ENCODE measurements around the gene PMPCA. TPM values are rescaled to one million over a fixed set of nuclear protein-coding genes. Genes with fewer than 3 reads are reported as not detected.

Gene PMPCA
- total RNA-seq, 4 donors from 2014 or later, result 22.8 to 43.9 (median 35.0) TPM

GRCh38 chr9:136387217-136387616 lies 23.2 kb upstream of the PMPCA start:
- intact Hi-C loops (cut with DNase I), result no loop called here
- WGBS, result 99% methylated on average over 19 of the region's 19 CpGs
- Histone ChIP-seq H3K9me3 (no peaks in the 10 kb centered on the region), H3K4me1 (no peaks in the 10 kb centered on the region), H3K36me3 (peaks cover 35 to 98% (median 87%) of the 10 kb centered on the region in 4 donors), H3K27me3 (no peaks in the 10 kb centered on the region), H3K27ac (replicated peaks in 1 of 4) (no peak overlapping the region), H3K4me3 (no peak overlapping the region)
- DNase-seq (ENCODE audit: extremely low spot score), result no peak
- TF ChIP-seq EP300 (IDR thresholded peaks at IDR 0.05) (no peak), POLR2AphosphoS5 (IDR thresholded peaks at IDR 0.05) (no peak), POLR2A (IDR thresholded peaks at IDR 0.05; ENCODE audit: low read depth) (no peak)
- TF ChIP-seq, protein P1, sequence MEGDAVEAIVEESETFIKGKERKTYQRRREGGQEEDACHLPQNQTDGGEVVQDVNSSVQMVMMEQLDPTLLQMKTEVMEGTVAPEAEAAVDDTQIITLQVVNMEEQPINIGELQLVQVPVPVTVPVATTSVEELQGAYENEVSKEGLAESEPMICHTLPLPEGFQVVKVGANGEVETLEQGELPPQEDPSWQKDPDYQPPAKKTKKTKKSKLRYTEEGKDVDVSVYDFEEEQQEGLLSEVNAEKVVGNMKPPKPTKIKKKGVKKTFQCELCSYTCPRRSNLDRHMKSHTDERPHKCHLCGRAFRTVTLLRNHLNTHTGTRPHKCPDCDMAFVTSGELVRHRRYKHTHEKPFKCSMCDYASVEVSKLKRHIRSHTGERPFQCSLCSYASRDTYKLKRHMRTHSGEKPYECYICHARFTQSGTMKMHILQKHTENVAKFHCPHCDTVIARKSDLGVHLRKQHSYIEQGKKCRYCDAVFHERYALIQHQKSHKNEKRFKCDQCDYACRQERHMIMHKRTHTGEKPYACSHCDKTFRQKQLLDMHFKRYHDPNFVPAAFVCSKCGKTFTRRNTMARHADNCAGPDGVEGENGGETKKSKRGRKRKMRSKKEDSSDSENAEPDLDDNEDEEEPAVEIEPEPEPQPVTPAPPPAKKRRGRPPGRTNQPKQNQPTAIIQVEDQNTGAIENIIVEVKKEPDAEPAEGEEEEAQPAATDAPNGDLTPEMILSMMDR (IDR thresholded peaks at IDR 0.05), result no peak

- 90% methylated on average over 12 of the region's 14 CpGs for WGBS
- Histone ChIP-seq H3K27ac (replicated peaks in 1 of 4) (no peak overlapping the region), H3K36me3 (peaks cover 47 to 98% (median 87%) of the 10 kb centered on the region in 4 donors), H3K9me3 (no peaks in the 10 kb centered on the region), H3K4me1 (no peaks in the 10 kb centered on the region), H3K27me3 (no peaks in the 10 kb centered on the region), H3K4me3 (no peak overlapping the region)
- intact Hi-C loops (cut with DNase I), result no loop called here
- TF ChIP-seq POLR2AphosphoS5 (IDR thresholded peaks at IDR 0.05), result no peak
- no peak for TF ChIP-seq POLR2A (IDR thresholded peaks at IDR 0.05; ENCODE audit: low read depth)
- TF ChIP-seq, protein P1 (IDR thresholded peaks at IDR 0.05), result no peak
- no peak for TF ChIP-seq EP300 (IDR thresholded peaks at IDR 0.05)
- DNase-seq (ENCODE audit: extremely low spot score), result no peak
Observed at GRCh38 chr9:136389396-136389795, 21.1 kb upstream of the PMPCA start.

GRCh38 chr9:136391737-136392537 lies 18.5 kb upstream of the PMPCA start:
- Histone ChIP-seq H3K4me3 (no peak overlapping the region), H3K4me1 (no peaks in the 10 kb centered on the region), H3K27me3 (no peaks in the 10 kb centered on the region), H3K36me3 (peaks cover 60 to 99% (median 91%) of the 10 kb centered on the region in 4 donors), H3K27ac (replicated peaks in 1 of 4) (no peak overlapping the region), H3K9me3 (no peaks in the 10 kb centered on the region)
- intact Hi-C loops (cut with DNase I), result no loop called here
- WGBS, result 90% methylated on average over 17 of the region's 28 CpGs
- no peak for TF ChIP-seq EP300 (IDR thresholded peaks at IDR 0.05)
- TF ChIP-seq POLR2A (IDR thresholded peaks at IDR 0.05; ENCODE audit: low read depth), result no peak
- TF ChIP-seq POLR2AphosphoS5 (IDR thresholded peaks at IDR 0.05), result no peak
- TF ChIP-seq, protein P1 (IDR thresholded peaks at IDR 0.05), result no peak
- DNase-seq (ENCODE audit: extremely low spot score), result no peak

GRCh38 chr9:136392538-136393449 lies 17.7 kb upstream of the PMPCA start:
- peaks cover 55 to 99% (median 91%) of the 10 kb centered on the region in 4 donors for H3K36me3 ChIP-seq
- no peak overlapping the region for H3K4me3 ChIP-seq
- H3K4me1 ChIP-seq, result no peaks in the 10 kb centered on the region
- H3K27ac ChIP-seq (replicated peaks in 1 of 4), result no peak overlapping the region
- H3K9me3 ChIP-seq, result no peaks in the 10 kb centered on the region
- DNase-seq (ENCODE audit: extremely low spot score), result no peak
- H3K27me3 ChIP-seq, result no peaks in the 10 kb centered on the region
- intact Hi-C loops (cut with DNase I), result no loop called here
- WGBS, result 84% methylated on average over 18 of the region's 21 CpGs
- TF ChIP-seq POLR2A (IDR thresholded peaks at IDR 0.05; ENCODE audit: low read depth) (no peak), EP300 (IDR thresholded peaks at IDR 0.05) (no peak), POLR2AphosphoS5 (IDR thresholded peaks at IDR 0.05) (no peak)
- TF ChIP-seq, protein P1 (IDR thresholded peaks at IDR 0.05), result no peak

Measured in esophagus muscularis mucosa (tissue), 4 donors.